Measurements from ENCODE around the gene LDHD.
"Not testable (repeated sequence)": the region's sequence is repeated elsewhere in the genome, so short reads cannot be mapped to it uniquely, and the experiment has no call there.

LDHD gene

DNA sequence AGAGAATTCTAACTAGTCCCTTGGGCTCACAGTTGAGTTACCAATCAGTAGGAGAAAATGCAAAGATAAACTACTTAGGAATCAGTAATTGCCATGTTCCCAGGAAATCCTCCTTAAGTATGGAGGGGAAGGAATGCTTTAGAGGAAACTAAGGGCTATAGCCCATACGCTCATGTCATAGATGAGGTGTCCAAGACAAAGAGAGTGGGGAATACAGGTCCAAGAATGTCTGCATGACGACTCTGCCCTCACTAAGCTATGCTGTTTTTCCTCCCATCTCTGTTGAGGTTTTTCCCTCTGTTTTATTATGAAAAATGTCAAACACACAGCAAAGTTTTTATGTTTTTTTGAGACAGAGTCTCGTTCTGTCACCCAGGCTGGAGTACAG is 16.0 kb downstream of the LDHD start:
- H3K27ac ChIP-seq, result no peak overlapping the region
- no peak for DNase-seq (ENCODE audit: low read depth, low spot score)

DNA sequence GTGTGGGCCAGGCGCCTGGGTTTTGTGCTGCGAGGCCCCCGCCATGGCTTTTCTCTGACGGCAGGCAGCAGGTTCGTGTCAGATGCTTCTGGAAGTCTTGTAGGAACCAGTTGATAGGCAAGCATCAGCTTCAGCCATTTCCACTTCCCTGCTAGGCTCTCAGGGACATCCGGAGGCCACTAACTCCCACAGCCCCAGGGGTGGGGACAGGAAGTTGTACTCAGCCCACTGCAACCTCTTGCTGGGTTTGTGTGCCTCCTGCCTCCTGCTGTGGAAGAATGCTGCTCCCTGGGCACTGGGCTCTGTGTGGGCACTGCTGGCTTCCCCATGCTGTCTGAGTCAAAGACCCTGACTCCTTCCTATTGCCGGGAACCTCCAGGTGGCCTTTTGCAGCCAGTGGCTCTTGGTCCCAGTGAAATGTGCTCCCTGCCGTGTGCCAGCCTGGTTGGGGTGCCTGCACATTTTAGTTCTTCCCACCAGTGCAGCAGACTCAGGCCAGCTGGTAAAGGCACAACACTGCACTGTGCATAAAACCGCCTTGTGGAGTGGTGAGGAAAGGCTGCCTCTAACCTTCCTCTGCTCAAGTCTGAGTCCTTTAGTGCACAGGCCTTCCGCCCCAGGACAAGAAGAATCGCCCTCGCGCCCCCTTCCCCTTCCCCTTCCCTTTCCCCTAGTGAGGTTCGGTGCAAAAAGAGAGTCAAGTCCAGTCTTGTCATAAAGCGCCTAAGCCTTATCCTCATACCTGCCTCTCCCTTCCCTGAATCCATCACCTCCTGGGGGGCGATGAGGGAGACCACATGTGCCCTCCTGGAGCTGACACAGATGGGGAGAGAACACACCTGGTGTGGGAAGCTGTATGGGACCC is 16.6 kb downstream of the LDHD start:
- H3K27ac ChIP-seq, result no peak overlapping the region
- DNase-seq (ENCODE audit: low read depth, low spot score), result no peak

DNA sequence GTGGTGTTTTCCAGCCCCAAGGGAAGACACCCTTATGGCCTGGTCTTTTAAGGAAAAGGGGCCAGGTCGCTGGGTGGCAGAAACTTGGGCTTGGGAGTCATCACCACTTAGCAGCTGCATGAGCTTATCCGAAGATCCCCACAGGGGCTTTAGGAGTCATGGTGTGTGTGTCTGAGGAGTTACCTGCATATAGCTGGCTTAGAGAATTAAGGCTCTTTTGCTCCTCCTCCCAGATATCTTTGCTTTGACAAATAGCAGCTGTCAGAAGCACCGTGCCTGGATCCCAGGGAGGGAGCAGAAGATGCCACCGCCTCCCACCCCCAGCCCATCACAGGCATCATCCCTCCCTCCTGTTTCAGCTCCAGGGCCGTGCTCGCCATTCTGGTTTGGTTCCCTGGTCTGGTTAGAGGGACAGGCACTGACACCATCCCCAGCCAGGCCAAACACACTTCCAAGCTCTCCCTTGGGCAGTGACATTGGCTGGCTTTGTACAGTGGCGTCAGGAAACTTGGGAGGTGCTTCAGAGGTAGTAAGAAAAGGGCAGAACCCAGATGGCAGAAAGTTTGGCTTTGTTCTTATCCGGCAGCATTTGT is 17.4 kb downstream of the LDHD start:
- no peak overlapping the region for H3K27ac ChIP-seq
- no peak for DNase-seq (ENCODE audit: low read depth, low spot score)

DNA sequence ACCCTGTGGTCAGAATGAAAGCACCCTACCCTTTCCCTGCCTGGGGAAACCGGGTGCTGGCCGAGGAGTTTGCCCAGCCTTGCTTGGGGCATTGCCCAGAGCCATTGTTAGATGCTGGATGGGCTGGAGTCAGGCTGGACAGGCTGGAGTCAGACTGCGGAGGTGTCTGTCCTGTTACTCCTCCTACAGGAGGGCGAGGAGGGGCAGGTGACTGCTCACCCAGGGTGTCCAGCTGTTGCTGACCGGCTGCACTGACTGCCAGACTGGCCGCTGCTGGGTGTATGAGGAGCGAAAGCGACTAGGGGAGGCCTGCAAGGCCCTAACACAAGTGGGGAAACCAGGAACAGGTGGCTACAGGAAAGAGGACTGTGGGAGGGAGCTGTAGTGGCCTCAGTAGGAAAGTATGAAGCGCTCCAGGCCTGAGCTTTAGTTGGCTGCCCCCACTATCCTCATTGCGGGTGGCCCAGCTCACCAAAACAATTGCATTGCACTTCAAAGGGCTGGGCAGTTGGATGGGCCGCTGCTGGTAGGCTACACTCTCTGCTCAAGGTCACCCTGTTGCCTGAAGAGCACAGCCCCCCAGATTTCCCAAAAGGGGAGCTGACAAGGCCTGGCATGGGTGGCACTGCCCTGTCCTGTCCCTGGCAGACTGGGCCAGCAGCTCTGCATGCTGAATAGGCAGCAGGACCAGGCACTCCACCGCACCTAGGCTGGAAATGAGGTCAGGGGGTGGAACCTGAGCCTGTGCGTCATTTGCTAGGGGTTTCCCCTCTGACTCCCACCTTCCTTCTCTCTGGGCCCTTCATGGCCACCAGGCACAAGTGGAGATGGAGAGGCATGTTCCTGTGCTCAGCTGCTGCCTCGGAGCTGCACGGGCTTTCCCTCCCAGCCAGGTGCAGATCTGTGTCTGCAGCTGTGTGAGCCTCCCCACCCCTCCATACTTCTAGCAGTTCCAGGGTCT is 18.4 kb downstream of the LDHD start:
- H3K27ac ChIP-seq, result no peak overlapping the region
- DNase-seq (ENCODE audit: low read depth, low spot score), result no peak

DNA sequence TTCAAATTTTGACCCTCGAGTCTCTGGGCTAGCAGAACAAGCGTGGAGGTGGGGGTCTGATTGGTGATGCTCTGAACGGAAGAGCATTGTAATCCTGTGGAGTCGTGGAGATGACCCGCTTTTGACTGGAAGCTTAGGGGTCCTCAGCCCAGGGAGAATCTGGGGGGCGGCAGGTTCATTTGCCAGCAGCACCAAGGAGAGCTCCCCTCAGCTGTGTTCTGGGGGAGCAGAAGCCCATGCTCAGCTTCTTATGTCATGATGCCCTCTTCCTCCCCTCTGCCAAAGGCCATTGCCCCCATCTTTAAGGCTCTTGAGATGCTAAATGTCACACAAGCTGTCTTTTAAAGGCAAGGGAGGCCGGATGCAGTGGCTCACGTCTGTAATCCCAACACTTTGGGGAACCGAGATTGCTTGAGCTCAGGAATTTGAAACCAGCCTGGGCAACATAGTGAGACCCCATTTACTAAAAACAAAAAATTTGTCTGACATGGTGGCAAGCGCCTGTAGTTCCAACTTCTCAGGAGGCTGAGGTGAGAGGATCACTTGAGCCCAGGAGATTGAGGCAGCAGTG is 19.3 kb downstream of the LDHD start:
- no peak overlapping the region for H3K27ac ChIP-seq
- DNase-seq (ENCODE audit: low read depth, low spot score), result no peak

DNA sequence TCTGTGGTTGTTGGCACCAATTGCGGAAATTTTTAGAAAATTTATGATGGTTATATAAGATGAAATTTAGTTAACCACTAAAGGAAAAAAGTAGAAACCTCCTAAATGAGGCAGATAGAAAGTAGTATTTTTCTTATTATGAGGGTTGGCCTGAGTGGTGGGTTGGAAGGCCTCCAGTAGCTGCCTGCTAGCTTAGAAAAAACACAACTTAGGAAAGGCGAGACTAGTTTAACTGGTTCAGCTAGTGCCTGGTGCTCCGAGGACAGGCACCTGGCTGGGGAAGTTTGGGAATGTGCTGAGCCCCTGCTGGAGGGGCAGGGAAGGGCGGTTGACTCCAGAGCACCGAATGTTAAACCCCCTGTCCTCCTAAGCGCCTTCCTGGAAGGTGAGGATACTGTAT is 19.9 kb downstream of the LDHD start:
- peak; percentile 36 for DNase-seq (ENCODE audit: low read depth, low spot score)
- H3K27ac ChIP-seq, result no peak overlapping the region

DNA sequence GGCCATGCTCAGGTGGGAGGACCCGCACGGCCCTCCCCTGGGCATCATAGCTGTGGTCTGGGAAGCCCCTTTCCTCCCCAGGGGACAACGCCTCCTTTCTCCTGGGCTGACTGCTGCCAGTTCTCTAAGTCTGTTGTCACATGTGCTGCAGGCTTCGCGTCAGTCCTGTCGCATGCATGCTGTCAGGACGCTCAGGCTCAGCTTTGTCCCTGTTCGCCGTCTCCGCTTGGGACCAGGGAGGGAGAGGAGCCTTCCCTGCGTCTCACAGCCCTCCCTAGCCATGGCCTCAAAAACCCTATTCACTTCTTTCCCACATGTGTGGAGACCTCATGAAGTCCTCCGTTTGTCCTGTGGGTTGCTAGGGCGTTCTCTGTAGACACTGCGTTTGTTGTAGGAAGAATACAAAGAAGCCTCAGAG is 21.4 kb downstream of the LDHD start:
- H3K27ac ChIP-seq, result no peak overlapping the region
- DNase-seq (ENCODE audit: low read depth, low spot score), result no peak

DNA sequence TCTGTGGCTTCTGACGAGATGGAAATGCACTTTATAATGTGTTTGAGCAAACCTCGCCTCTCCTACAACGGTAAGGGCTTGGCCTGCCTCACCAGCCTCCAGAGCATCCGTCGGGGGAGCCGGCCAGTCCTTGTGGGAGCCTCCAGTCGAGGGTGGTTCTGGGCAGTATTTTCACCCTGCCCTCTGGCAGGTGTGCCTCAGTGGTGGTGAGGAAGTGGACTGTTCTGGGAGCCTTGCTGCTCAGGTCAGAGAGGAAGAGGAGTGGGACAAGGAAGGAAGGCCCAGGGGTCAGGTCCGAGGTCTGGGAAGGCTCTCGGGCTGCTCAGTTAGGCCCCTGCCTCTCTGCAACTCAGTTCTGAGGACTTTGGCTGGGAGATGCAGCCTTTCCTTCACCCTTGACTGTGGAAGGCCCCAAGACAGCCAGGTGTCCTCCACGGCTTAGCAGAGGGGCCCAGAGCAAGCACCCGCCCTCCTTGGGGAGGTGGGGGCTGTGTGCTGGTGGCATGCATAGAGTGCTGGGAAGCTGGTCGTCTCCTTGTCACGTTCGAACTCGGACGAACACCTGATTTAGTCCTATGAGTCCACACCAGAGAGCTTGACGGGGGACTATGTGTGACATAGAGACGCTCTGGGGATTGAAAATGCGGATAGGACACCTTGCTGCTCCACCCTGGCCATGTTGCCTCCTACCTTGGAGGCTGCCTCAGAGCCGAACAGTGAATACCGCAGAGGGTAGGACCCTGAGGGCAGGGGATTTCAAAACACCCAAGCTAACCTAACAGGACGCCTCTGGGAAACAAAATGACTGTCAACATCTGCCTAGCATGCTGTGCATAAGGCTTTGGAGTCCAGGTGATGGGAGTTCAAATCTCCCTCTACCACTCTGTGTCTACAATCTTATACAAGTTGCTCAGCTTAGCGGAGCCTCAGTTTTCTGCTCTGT is 22.7 kb downstream of the LDHD start:
- H3K27ac ChIP-seq, result no peak overlapping the region
- DNase-seq (ENCODE audit: low read depth, low spot score), result no peak

DNA sequence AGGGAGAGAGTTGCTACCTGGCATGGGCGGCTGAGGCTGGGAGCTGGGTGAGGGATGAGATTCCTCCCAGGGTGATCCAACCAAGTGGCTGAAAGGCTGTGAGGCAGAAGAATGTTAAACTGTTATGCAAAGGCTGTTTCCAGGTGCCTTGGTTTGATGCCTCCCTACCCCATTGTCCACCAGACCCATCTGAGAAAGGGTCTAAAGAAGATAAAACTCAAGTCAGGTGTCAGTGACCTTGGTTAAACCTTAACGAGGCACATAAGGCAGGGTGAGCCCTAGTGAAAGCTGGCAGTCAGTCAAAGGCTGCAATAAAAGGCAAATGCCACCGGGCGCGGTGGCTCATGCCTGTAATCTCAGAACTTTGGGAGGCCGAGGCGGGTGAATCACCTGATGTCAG is 23.8 kb downstream of the LDHD start:
- no peak for DNase-seq (ENCODE audit: low read depth, low spot score)
- no peak overlapping the region for H3K27ac ChIP-seq

DNA sequence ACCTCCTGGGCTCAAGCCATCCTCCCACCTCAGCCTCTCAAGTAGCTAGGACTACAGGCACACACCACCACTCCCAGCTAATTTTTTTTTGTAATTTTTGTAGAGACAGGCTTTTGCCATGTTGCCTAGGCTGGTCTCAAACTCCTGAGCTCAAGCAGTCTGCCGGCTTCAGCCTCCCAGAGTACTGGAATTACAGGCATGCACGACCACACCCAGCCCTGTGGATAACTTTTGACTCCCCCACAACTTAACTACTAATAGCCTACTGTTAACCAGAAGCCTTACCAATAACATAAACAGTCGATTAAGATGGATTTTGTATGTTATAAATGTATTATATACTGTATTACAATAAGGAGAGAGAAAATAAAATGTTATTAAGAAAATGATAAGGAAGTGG is 25.0 kb downstream of the LDHD start:
- not testable (repeated sequence) for DNase-seq (ENCODE audit: low read depth, low spot score); H3K27ac ChIP-seq

DNA sequence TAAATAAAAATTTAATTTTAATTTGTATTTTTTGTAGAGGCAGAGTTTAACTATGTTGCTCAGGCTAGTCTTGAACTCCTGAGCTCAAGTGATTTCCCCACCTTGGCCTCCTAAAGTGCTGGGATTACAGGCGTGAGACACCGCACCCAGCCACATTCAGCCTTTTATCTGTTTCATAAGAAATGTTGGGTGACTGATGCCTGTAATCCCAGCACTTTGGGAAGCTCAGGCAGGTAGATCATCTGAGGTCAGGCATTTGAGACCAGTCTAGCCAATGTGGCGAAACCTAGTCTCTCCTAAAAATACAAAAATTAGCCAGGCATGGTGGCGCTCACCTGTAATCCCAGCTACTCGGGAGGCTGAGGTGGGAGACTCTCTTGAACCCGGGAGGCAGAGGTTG is 25.7 kb downstream of the LDHD start:
- not testable (repeated sequence) for DNase-seq (ENCODE audit: low read depth, low spot score); H3K27ac ChIP-seq

DNA sequence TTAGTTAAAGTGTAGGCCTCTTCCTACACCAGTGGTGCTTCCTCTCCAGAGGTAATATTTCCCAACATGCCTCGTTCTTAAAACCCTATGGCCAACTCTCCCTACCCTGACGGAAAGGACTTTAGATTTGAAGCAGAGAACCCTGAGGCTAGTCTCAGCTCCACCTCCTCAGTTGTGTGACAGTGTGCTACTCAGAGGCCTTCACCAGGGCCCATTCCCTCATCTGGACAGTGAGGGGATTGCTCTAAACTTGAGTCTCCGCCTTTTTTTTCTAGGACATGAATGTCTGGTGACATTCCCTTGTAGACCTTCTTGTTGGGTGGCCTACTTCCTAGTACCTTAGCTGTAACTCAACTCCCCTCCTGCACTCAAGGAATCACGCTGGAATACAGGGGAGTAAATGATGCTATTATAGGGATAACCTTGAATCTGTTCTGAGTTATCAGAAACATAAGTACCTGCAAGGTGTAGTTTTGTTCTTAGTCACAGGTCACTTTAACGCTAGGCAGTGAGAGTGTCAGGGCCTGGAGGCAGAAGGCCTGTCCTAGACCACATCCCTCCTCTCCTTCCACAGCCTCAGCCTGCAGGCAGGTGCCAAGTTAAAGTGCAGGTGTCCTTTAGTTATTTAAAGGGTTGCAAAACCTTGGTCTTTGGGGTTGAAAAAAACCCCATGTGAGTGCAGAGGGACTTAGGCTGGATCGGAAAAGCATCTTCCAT is 26.9 kb downstream of the LDHD start:
- DNase-seq (ENCODE audit: low read depth, low spot score), result no peak
- no peak overlapping the region for H3K27ac ChIP-seq

DNA sequence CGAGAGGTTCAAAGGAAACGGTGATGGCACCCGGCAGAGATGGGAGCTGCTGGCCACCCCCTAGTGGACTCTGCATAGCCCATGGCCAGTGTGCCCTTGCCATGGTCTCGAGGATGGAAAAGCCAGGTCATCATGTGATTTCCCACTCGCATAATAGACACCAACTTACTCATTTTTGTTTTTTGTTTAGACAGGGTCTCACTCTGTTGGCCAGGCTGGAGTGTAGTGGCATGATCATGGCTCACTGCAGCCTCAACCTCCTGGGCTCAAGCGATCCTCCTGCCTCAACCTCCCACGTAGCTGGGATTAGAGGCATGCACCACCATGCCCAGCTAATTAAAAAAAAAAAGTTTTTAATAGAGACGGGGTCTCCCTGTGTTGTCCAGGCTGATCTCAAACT is 27.6 kb downstream of the LDHD start:
- H3K27ac ChIP-seq, result no peak overlapping the region
- DNase-seq (ENCODE audit: low read depth, low spot score), result no peak

DNA sequence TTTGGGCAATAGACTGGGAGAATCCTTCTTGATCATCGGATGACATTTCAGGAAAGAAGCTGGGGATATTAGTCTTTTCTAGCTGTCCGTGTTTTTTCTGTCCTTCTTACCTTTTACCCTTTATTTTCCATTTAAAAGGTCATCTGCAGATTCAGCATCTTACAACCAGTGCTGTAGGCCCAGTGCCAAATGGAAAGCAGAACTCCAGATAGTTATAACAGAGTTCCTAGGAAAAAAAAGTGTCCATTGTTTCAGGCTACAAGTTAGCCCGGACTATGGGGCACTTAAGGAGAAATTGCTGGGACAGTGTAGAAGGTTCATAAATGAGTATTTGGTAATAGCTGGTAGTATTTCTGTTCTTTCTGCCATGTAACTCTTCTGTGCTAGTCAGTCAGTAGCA is 28.4 kb downstream of the LDHD start:
- no peak overlapping the region for H3K27ac ChIP-seq
- no peak for DNase-seq (ENCODE audit: low read depth, low spot score)

DNA sequence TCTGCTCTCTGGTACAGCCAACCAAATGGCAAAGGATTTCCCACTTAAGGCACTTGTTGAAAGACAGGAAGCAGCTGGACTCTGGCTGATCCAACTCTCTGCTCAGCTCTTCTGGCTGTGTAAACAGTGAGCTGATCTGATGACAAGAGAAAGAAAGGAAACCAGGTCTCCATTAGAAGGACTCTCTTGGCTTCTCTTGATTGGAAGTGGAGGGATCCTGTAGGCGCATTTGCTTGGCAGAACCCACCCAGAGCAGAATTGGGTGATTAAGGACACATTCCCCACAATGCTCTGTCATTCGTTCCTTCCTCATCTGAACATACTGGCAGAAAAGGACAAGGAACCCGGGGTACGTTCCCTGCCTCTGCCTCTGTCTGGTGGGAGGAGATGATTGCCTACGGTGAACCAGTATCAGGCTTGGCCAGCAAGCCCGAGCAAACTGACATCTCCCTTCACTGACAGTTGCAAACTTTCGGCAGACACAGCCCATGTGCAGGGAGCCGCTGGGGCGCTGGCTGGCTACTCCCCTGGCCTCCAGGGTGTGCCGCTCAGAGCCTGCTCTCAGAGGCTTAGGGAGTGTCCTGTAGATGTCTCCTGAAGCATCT is 29.1 kb downstream of the LDHD start:
- no peak overlapping the region for H3K27ac ChIP-seq
- DNase-seq (ENCODE audit: low read depth, low spot score), result no peak

DNA sequence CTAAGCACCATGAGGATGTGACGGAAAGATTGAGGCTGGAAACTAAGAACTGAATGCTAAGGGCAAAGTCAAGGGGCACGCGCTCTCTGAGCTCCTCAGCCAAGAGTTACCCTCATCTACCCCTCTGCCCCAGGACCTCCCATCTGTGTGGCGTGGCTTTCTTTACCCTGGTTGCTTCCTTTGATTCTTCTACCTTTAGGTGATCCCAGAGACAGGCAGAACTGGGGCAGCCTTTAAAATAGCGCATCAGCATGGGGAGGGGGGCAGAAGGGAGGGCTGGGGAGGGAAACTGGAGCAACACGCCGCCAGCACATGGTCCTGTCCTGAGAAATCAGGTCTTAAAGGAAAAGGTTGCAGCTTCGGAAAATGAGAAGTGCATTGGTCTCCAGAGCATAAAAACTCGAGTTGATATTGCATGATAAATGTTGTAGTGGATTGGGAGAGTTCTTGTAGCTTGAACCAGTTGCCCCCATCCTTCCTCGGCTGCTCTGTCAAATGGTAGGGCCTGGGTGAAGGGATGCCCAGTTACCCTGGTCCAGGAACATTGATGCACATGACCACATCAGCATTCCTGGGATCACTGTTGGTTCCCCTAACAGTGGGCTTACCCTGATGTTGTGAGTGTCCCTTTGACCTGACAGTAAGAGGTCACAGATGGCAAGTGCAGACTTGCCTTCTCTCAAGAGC is 29.7 kb downstream of the LDHD start:
- no peak for DNase-seq (ENCODE audit: low read depth, low spot score)
- no peak overlapping the region for H3K27ac ChIP-seq

DNA sequence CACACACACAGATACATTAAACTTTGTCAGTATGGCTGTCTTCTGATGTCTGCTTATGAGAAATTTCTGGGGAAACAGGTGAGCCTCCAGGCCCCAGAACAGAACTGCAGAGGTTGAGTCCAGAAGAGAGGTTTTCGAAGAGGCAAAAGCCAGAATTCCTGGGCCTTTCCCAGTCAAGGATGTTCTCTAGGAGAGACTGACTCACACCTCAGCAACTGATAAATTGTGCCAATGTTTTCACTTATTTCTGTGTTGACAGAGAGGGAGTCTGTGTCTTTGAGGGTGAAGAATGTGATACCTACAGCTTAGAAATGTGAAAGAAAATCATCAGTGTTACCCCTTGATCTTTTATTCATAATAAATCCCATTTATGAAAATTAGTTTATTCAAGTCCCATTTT is 30.3 kb downstream of the LDHD start:
- no peak overlapping the region for H3K27ac ChIP-seq
- DNase-seq (ENCODE audit: low read depth, low spot score), result no peak

DNA sequence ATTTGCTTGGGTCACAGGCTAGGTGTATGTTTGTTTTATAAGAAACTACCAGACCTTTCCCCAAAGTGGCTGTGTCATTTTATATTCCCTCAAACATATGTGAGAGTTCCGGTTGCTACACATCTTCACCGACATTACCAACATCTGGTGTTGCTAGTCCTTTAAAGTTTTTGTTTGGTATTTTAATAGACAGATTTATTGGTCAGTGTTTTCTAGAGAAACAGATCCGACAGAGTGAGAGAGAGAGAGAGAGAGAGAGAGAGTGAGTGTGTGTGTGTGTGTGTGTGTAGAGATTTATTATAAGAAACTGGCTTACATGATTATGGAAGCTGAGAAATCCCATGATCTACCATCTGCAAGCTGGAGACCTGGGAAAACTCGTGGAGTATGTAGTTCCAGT is 31.0 kb downstream of the LDHD start:
- DNase-seq (ENCODE audit: low read depth, low spot score), result no peak
- H3K27ac ChIP-seq, result no peak overlapping the region
